H1 (cell line): ENCODE results near the gene RRP7A. TPM values are rescaled to one million over a fixed set of nuclear protein-coding genes. Genes with fewer than 3 reads are reported as not detected.

Source experiments
- CTCF ChIA-PET: fragments of 300-600 bp; sonication (Branson Sonifier 250); formaldehyde crosslinking; loops from one replicate; lab custom pipeline; 2021; ENCODE audit not compliant: partially characterized antibody; lab: Charles Lee
- POLR2A ChIA-PET: fragments of 300-600 bp; sonication (Branson Sonifier 250); formaldehyde crosslinking; loops from one replicate; lab custom pipeline; 2021; ENCODE audit warnings: inconsistent platforms; ENCODE audit not compliant: partially characterized antibody; lab: Charles Lee
- DNase-seq, 2 experiments: peaks; one replicate each; pipeline versions ENCODE4 v3.0.0 to v3.0.0-alpha.2; 2010 to 2022; ENCODE audit warnings: low spot score in 2 of 2, low read depth in 1 of 2, mixed read lengths in 1 of 2
- FAIRE-seq: peaks from 2 replicates; lab custom pipeline; 2011; peaks lifted over from hg19 to GRCh38; lab: Jason Lieb, UNC
- H2AFZ ChIP-seq: 2 replicates; pipeline ENCODE4 v1.8.1; 2012; ENCODE audit warnings: low read length, inconsistent platforms
- H2AK5ac ChIP-seq: 2 replicates; pipeline ENCODE4 v1.6.1; 2013; ENCODE audit warnings: low read depth, low read length
- H2BK120ac ChIP-seq: replicated peaks from 2 replicates; pipeline ENCODE3; 2013; ENCODE audit warnings: low read depth, low read length, inconsistent platforms
- H2BK12ac ChIP-seq: 2 replicates; pipeline ENCODE4 v1.6.1; 2013; ENCODE audit warnings: low read depth, low read length
- H2BK15ac ChIP-seq: 2 replicates; pipeline ENCODE4 v1.6.1; 2013; ENCODE audit warnings: low read length
- H2BK20ac ChIP-seq: 2 replicates; pipeline ENCODE4 v1.6.1; 2013; ENCODE audit warnings: low read length
- H2BK5ac ChIP-seq: 2 replicates; pipeline ENCODE4 v1.6.1; 2013; ENCODE audit warnings: low read depth, low read length
- H3K14ac ChIP-seq: 2 replicates; pipeline ENCODE4 v1.6.1; 2013; ENCODE audit warnings: inconsistent platforms; ENCODE audit not compliant: insufficient read length
- H3K18ac ChIP-seq: 2 replicates; pipeline ENCODE4 v1.6.1; 2013; ENCODE audit warnings: low read length; ENCODE audit errors: extremely low read depth
- H3K23ac ChIP-seq: 2 replicates; pipeline ENCODE4 v1.6.1; 2013; ENCODE audit warnings: inconsistent platforms; ENCODE audit not compliant: insufficient read length
- H3K23me2 ChIP-seq: 2 replicates; pipeline ENCODE4 v1.6.1; 2013; ENCODE audit warnings: low read depth, low read length
- H3K27ac ChIP-seq: 2 replicates; pipeline ENCODE4 v1.6.1; 2011; ENCODE audit warnings: low read depth, low read length, inconsistent platforms
- H3K27me3 ChIP-seq, 4 experiments: replicated peaks in 1 of 4; 1 replicate in 1 of 4; 2 replicates in 3 of 4; pipeline versions ENCODE4 v1.6.1 to v1.8.1; 2011 to 2013; ENCODE audit warnings: low read length in 3 of 4, mild to moderate bottlenecking in 3 of 4, inconsistent platforms in 2 of 4, mixed read lengths in 2 of 4, moderate library complexity in 1 of 4; ENCODE audit not compliant: control insufficient read depth in 3 of 4, insufficient read depth in 3 of 4; ENCODE audit errors: extremely low read depth in 1 of 4
- H3K36me3 ChIP-seq, 4 experiments: 2 replicates each; pipeline versions ENCODE4 v1.6.1 to v1.8.1; 2011 to 2013; ENCODE audit warnings: mild to moderate bottlenecking in 4 of 4, low read length in 3 of 4, moderate library complexity in 2 of 4, control low read depth in 1 of 4, inconsistent platforms in 1 of 4; ENCODE audit not compliant: insufficient read depth in 4 of 4, control insufficient read depth in 2 of 4
- H3K4ac ChIP-seq: replicated peaks from 2 replicates; pipeline ENCODE3; 2013; ENCODE audit warnings: low read length, low read depth, mixed read lengths, inconsistent platforms; ENCODE audit not compliant: insufficient read length
- H3K4me1 ChIP-seq, 4 experiments: replicated peaks in 1 of 4; 1 replicate in 1 of 4; 2 replicates in 3 of 4; pipeline versions ENCODE4 v1.6.1 to v1.8.1; 2011 to 2013; ENCODE audit warnings: low read length in 3 of 4, inconsistent platforms in 2 of 4, mixed read lengths in 1 of 4; ENCODE audit not compliant: insufficient read depth in 4 of 4, control insufficient read depth in 3 of 4
- H3K4me2 ChIP-seq, 2 experiments: 2 replicates each; pipeline versions ENCODE4 v1.6.1 to v1.8.1; 2011 to 2013; ENCODE audit warnings: low read depth in 2 of 2, low read length in 2 of 2, control low read depth in 1 of 2, inconsistent platforms in 1 of 2, mild to moderate bottlenecking in 1 of 2; ENCODE audit not compliant: insufficient read depth in 1 of 2
- H3K4me3 ChIP-seq, 4 experiments: fragments of 200-600, 300-600 bp in 1 of 4; sonication (generic), shearing (Covaris generic), sonication (Bioruptor Twin) in 1 of 4; 2 replicates each; pipeline versions ENCODE4 v1.5.1 to v1.8.1; 2011 to 2016; ENCODE audit warnings: low read length in 4 of 4, low read depth in 3 of 4, control low read depth in 2 of 4, inconsistent platforms in 2 of 4, mild to moderate bottlenecking in 2 of 4, mixed read lengths in 1 of 4, moderate library complexity in 1 of 4; ENCODE audit not compliant: insufficient read depth in 2 of 4; ENCODE audit errors: extremely low read depth in 1 of 4
- H3K56ac ChIP-seq: replicated peaks from 2 replicates; pipeline ENCODE3; 2013; ENCODE audit warnings: low read depth, mild to moderate bottlenecking, mixed read lengths, low read length, inconsistent platforms; ENCODE audit not compliant: insufficient read length
- H3K79me1 ChIP-seq: 2 replicates; pipeline ENCODE4 v1.6.1; 2013; ENCODE audit warnings: low read depth, low read length, control low read depth
- H3K79me2 ChIP-seq, 2 experiments: 2 replicates each; pipeline versions ENCODE4 v1.6.1 to v1.8.1; 2012 to 2013; ENCODE audit warnings: low read length in 2 of 2, mild to moderate bottlenecking in 2 of 2, inconsistent platforms in 1 of 2; ENCODE audit not compliant: insufficient read depth in 2 of 2, control insufficient read depth in 1 of 2
- H3K9ac ChIP-seq, 4 experiments: replicated peaks in 1 of 4; 1 replicate in 1 of 4; 2 replicates in 3 of 4; pipeline versions ENCODE4 v1.6.1 to v1.8.1; 2011 to 2013; ENCODE audit warnings: low read depth in 3 of 4, low read length in 3 of 4, control low read depth in 2 of 4, mild to moderate bottlenecking in 2 of 4, moderate library complexity in 2 of 4, inconsistent platforms in 1 of 4; ENCODE audit errors: extremely low read depth in 1 of 4
- H3K9me3 ChIP-seq, 2 experiments: 2 replicates each; pipeline versions ENCODE4 v1.6.1 to v1.8.1; 2012 to 2013; ENCODE audit warnings: mild to moderate bottlenecking in 2 of 2, moderate library complexity in 2 of 2, control low read depth in 1 of 2, inconsistent platforms in 1 of 2, low read depth in 1 of 2, low read length in 1 of 2, mixed read lengths in 1 of 2; ENCODE audit not compliant: insufficient read depth in 2 of 2
- H4K20me1 ChIP-seq, 2 experiments: replicated peaks in 1 of 2; 2 replicates each; pipeline versions ENCODE3 to v1.8.1; 2011 to 2013; ENCODE audit warnings: inconsistent platforms in 2 of 2, low read length in 2 of 2, mild to moderate bottlenecking in 1 of 2; ENCODE audit not compliant: insufficient read depth in 2 of 2, control insufficient read depth in 1 of 2
- H4K5ac ChIP-seq: 2 replicates; pipeline ENCODE4 v1.6.1; 2013; ENCODE audit warnings: low read length, low read depth, mixed read lengths, inconsistent platforms; ENCODE audit not compliant: insufficient read length
- H4K8ac ChIP-seq: 2 replicates; pipeline ENCODE4 v1.8.0; 2013; ENCODE audit warnings: mild to moderate bottlenecking, moderate library complexity, low read length, inconsistent platforms; ENCODE audit not compliant: insufficient read depth; ENCODE audit errors: extremely low read depth
- H4K91ac ChIP-seq: replicated peaks from 2 replicates; pipeline ENCODE3; 2013; ENCODE audit warnings: low read length, mixed read lengths, inconsistent platforms; ENCODE audit not compliant: insufficient read length
- CBX8 ChIP-seq: fragments of 300-800, 300-1000 bp; sonication (generic); IDR thresholded peaks from 2 replicates; pipeline ENCODE4 v1.7.1; 2016; ENCODE audit warnings: low read depth, low read length, borderline replicate concordance
- FOSL1 ChIP-seq: IDR thresholded peaks from 2 replicates; pipeline ENCODE4 v1.6.1; 2011; ENCODE audit warnings: mild to moderate bottlenecking, low read depth, low read length, moderate library complexity; ENCODE audit not compliant: insufficient read depth
- HDAC2 ChIP-seq, 2 experiments: fragments of 300-600 bp in 1 of 2; sonication (generic) in 1 of 2; IDR thresholded peaks; 2 replicates each; pipeline ENCODE4 v1.6.1; 2011 to 2012; ENCODE audit warnings: low read depth in 2 of 2, low read length in 2 of 2, mild to moderate bottlenecking in 2 of 2, moderate library complexity in 2 of 2, borderline replicate concordance in 1 of 2, inconsistent platforms in 1 of 2
- NANOG ChIP-seq: IDR thresholded peaks from 2 replicates; pipeline ENCODE4 v1.6.1; 2011; ENCODE audit warnings: low read length, low read depth, mild to moderate bottlenecking, inconsistent platforms; ENCODE audit not compliant: insufficient read depth, poor library complexity, severe bottlenecking
- POU5F1 ChIP-seq: IDR thresholded peaks from 2 replicates; pipeline ENCODE4 v1.6.1; 2011; ENCODE audit warnings: low read depth, mild to moderate bottlenecking, low read length, moderate library complexity
- SP1 ChIP-seq: IDR thresholded peaks from 2 replicates; pipeline ENCODE4 v1.6.1; 2011; ENCODE audit warnings: low read depth, low read length
- SP2 ChIP-seq: IDR thresholded peaks from 2 replicates; pipeline ENCODE4 v1.6.1; 2012; ENCODE audit warnings: mild to moderate bottlenecking, low read length, inconsistent platforms
- SUZ12 ChIP-seq: fragments of 200-600 bp; sonication (generic); IDR thresholded peaks from 2 replicates; pipeline ENCODE4 v1.6.1; 2012; ENCODE audit warnings: mild to moderate bottlenecking, inconsistent platforms, low read length, moderate library complexity, mixed read lengths
- TCF12 ChIP-seq: IDR thresholded peaks from 2 replicates; pipeline ENCODE4 v1.6.1; 2011; ENCODE audit warnings: low read depth, mild to moderate bottlenecking, low read length
- TEAD4 ChIP-seq: IDR thresholded peaks from 2 replicates; pipeline ENCODE4 v1.6.1; 2012; ENCODE audit warnings: low read depth, low read length, inconsistent platforms, mixed read lengths
- USF2 ChIP-seq: IDR thresholded peaks from 2 replicates; pipeline ENCODE4 v1.6.1; 2011; ENCODE audit warnings: low read length, improper control_type of control experiment
- WGBS, 2 experiments: shearing (Covaris generic) in 1 of 2; methylation state at CpG; one replicate each; pipeline versions ENCODE4 v1.1.6 to v1.1.7; 2013 to 2015; ENCODE audit warnings: low lambda C conversion rate in 2 of 2, mixed read lengths in 2 of 2, inconsistent platforms in 1 of 2, low coverage in 1 of 2, missing lambda C conversion rate in 1 of 2; ENCODE audit not compliant: insufficient replicate concordance in 2 of 2, insufficient coverage in 1 of 2, insufficient read length in 1 of 2; ENCODE audit errors: extremely low coverage in 1 of 2, missing lambda C conversion rate in 1 of 2; 5-methylcytosine and 5-hydroxymethylcytosine counted together
- polyA plus RNA-seq, 7 experiments: library from polyadenylated mRNA; depleted of rRNA in 3 of 7; stranded (reverse) in 5 of 7; unstranded in 2 of 7; fragments of >200 nt in 5 of 7; fragments of 200-250 nt in 2 of 7; gene quantifications; 1 replicate in 5 of 7; 2 replicates in 1 of 7; 4 replicates in 1 of 7; pipeline versions ENCODE4 v1.2.1 to v1.2.3, GENCODE V29; 2011 to 2013; ENCODE audit warnings: missing spikeins in 2 of 7, mixed read lengths in 2 of 7
- total RNA-seq: library from RNA; stranded (reverse); fragmentation: NEBNext Ultra II Directional; extraction: Animal tissue kit (Norgen Biotek cat#: 25700); gene quantifications from 2 replicates; pipeline ENCODE4 v1.2.1, GENCODE V29; 2021
- TF ChIP-seq, protein P1 (sequence below): IDR thresholded peaks from 2 replicates; pipeline ENCODE4 v1.6.1; 2012; ENCODE audit warnings: inconsistent platforms

The RRP7A gene
- total and polyA plus RNA-seq, 2 of the 8 experiments (the other 6 are each of a cell fraction or from before 2014, with no cell fraction given): 18.4 to 49.0 TPM

GRCh38 chr22:42493393-42493792, 26.2 kb downstream of the RRP7A start:
- no peak overlapping the region for H2BK5ac ChIP-seq
- WGBS, 2 experiments: 70% methylated on average over 6 of the region's 6 CpGs; no CpG with 5 or more reads in 1 of the 2 experiments
- no peak overlapping the region for H3K9ac ChIP-seq
- H2BK12ac ChIP-seq: no peak overlapping the region
- no peaks in the 10 kb centered on the region for H3K9me3 ChIP-seq
- H2BK15ac ChIP-seq: no peak overlapping the region
- H3K4ac ChIP-seq: no peak overlapping the region
- no peak for DNase-seq
- H3K27me3 ChIP-seq: no peaks in the 10 kb centered on the region
- no peaks in the 10 kb centered on the region for H3K36me3 ChIP-seq
- H2AFZ ChIP-seq: no peak overlapping the region
- H4K5ac ChIP-seq: no peak overlapping the region
- no peaks in the 10 kb centered on the region for H3K23me2 ChIP-seq
- ChIA-PET CTCF (interaction anchor here (1.9 kb wide), 1 partner anchor 20 kb away, joined by 8 read pairs; no protein-coding TSS in a partner anchor), POLR2A (interaction anchor here (1.1 kb wide), 1 partner anchor 23 kb away, joined by 3 read pairs; no protein-coding TSS in a partner anchor)
- H3K79me2 ChIP-seq: no peaks in the 10 kb centered on the region
- H4K8ac ChIP-seq: no peak overlapping the region
- no peak overlapping the region for H3K4me3 ChIP-seq
- 0 out of 4 replicates have a peak overlapping the region, but pooled peaks of 1 of the 2 experiments have one; percentile 0 for H3K4me2 ChIP-seq
- no peak overlapping the region for H2AK5ac ChIP-seq
- no peaks in the 10 kb centered on the region for H3K79me1 ChIP-seq
- H4K91ac ChIP-seq: no peak overlapping the region
- H2BK20ac ChIP-seq: no peak overlapping the region
- H3K27ac ChIP-seq: no peak overlapping the region
- H3K56ac ChIP-seq: no peak overlapping the region
- FAIRE-seq: peak; percentile 72
- no peak overlapping the region for H3K14ac ChIP-seq
- no peaks in the 10 kb centered on the region for H4K20me1 ChIP-seq
- no peak overlapping the region for H3K23ac ChIP-seq
- H3K18ac ChIP-seq: no peak overlapping the region
- H2BK120ac ChIP-seq: no peak overlapping the region
- H3K4me1 ChIP-seq: peaks cover 0 to 7% (median 3%) of the 10 kb centered on the region in 4 experiments; a peak in 6 of 7 replicates
- no peak for TF ChIP-seq FOSL1
- no peak for TF ChIP-seq POU5F1
- TF ChIP-seq SP1: 0 out of 2 replicates have a peak, but pooled peaks have one; percentile 16
- TF ChIP-seq, protein P1, sequence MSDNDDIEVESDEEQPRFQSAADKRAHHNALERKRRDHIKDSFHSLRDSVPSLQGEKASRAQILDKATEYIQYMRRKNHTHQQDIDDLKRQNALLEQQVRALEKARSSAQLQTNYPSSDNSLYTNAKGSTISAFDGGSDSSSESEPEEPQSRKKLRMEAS: peak; percentile 41; the same call in 1 of the 2 replicates
- no peak for TF ChIP-seq SUZ12
- TF ChIP-seq HDAC2 (IDR thresholded peaks at IDR 0.05; ENCODE audit: borderline replicate concordance in 1 of 2, low read depth in 2 of 2, low read length in 2 of 2): no peak; a peak in 1 of 4 replicates
- peak; percentile 74 for TF ChIP-seq TEAD4
- no peak for TF ChIP-seq TCF12
- TF ChIP-seq USF2: no peak
- no peak for TF ChIP-seq SP2
- peak; percentile 65 for TF ChIP-seq NANOG
- no peak for TF ChIP-seq CBX8
